HG02678 (cell line): Measurements from ENCODE around the gene DDAH1.
A peak's percentile ranks its signal among the peaks of the same experiment; 100 is the strongest.

Source experiments
- ATAC-seq: cut with Tn5 transposase; IDR thresholded peaks from one replicate; pipeline ENCODE4 v1.9.1; 2021; ENCODE audit warnings: mild to moderate bottlenecking, moderate library complexity; ENCODE audit not compliant: unreplicated experiment

DDAH1 gene

GRCh38 chr1:85313888-85314696 is 150.9 kb downstream of the DDAH1 start:
- no peak for ATAC-seq

- no peak for ATAC-seq
Measured at GRCh38 chr1:85311818-85312217, 153.1 kb downstream of the DDAH1 start.

GRCh38 chr1:85308833-85309350 is 156.1 kb downstream of the DDAH1 start:
- ATAC-seq = no peak

- peak; percentile 89 for ATAC-seq
Measured at GRCh38 chr1:85307987-85308832, 156.7 kb downstream of the DDAH1 start.

- no peak for ATAC-seq
Measured at GRCh38 chr1:85306236-85306635, 158.7 kb downstream of the DDAH1 start.

- no peak for ATAC-seq
Measured at GRCh38 chr1:85303440-85304162, 161.4 kb downstream of the DDAH1 start.

GRCh38 chr1:85300140-85300539 is 164.8 kb downstream of the DDAH1 start:
- no peak for ATAC-seq

- ATAC-seq = peak; percentile 96
Measured at GRCh38 chr1:85297855-85298629, 166.9 kb downstream of the DDAH1 start.

GRCh38 chr1:85297538-85297854 is 167.5 kb downstream of the DDAH1 start:
- no peak for ATAC-seq

- no peak for ATAC-seq
Measured at GRCh38 chr1:85296980-85297379, 168.0 kb downstream of the DDAH1 start.

GRCh38 chr1:85295654-85296053 is 169.3 kb downstream of the DDAH1 start:
- no peak for ATAC-seq

- ATAC-seq = no peak
Measured at GRCh38 chr1:85295006-85295431, 169.9 kb downstream of the DDAH1 start.

GRCh38 chr1:85290826-85291225 is 174.1 kb downstream of the DDAH1 start:
- ATAC-seq = no peak

GRCh38 chr1:85289848-85290335 is 175.1 kb downstream of the DDAH1 start:
- ATAC-seq = no peak

GRCh38 chr1:85289207-85289847 is 175.6 kb downstream of the DDAH1 start:
- ATAC-seq = no peak

- no peak for ATAC-seq
Measured at GRCh38 chr1:85284202-85284601, 180.8 kb downstream of the DDAH1 start.

- ATAC-seq = no peak
Measured at GRCh38 chr1:85283475-85284199, 181.3 kb downstream of the DDAH1 start.

GRCh38 chr1:85282424-85282823 is 182.5 kb downstream of the DDAH1 start:
- no peak for ATAC-seq

- no peak for ATAC-seq
Measured at GRCh38 chr1:85280636-85281035, 184.3 kb downstream of the DDAH1 start.
